HUES48 (cell line): ENCODE results near the gene ISL2.
A peak's percentile ranks its signal among the peaks of the same experiment; 100 is the strongest.

Source experiments
- H3K27ac ChIP-seq: one replicate; pipeline ENCODE4 v1.7.0; 2013; ENCODE audit warnings: low read depth, low read length, inconsistent platforms
- H3K27me3 ChIP-seq: 2 replicates; pipeline ENCODE4 v1.6.1; 2013; ENCODE audit warnings: mild to moderate bottlenecking, low read length; ENCODE audit not compliant: control insufficient read depth, insufficient read depth
- H3K36me3 ChIP-seq: 2 replicates; pipeline ENCODE4 v1.6.1; 2013; ENCODE audit warnings: low read length; ENCODE audit not compliant: control insufficient read depth, insufficient read depth
- H3K4me1 ChIP-seq: 2 replicates; pipeline ENCODE4 v1.6.1; 2013; ENCODE audit warnings: mild to moderate bottlenecking, low read length; ENCODE audit not compliant: control insufficient read depth, insufficient read depth
- H3K4me3 ChIP-seq: 2 replicates; pipeline ENCODE4 v1.5.1; 2013; ENCODE audit warnings: mild to moderate bottlenecking, low read depth, low read length
- H3K9ac ChIP-seq: 2 replicates; pipeline ENCODE4 v1.6.1; 2013; ENCODE audit warnings: mild to moderate bottlenecking, low read depth, low read length, moderate library complexity
- H3K9me3 ChIP-seq: 2 replicates; pipeline ENCODE4 v1.6.1; 2013; ENCODE audit warnings: low read length; ENCODE audit not compliant: control insufficient read depth, insufficient read depth

ISL2 gene

GRCh38 chr15:76337059-76337695 lies 604 bp downstream of the ISL2 start:
- H3K36me3 ChIP-seq, result no peaks in the 10 kb centered on the region

GRCh38 chr15:76337696-76338485 lies 1.3 kb downstream of the ISL2 start:
- Histone ChIP-seq H3K4me1 (peaks cover 17% of the 10 kb centered on the region), H3K9ac (no peak overlapping the region), H3K36me3 (no peaks in the 10 kb centered on the region), H3K27ac (no peak overlapping the region), H3K9me3 (no peaks in the 10 kb centered on the region), H3K27me3 (peaks cover 83% of the 10 kb centered on the region), H3K4me3 (peak overlapping the region; percentile 39)

More at GRCh38 chr15:76337059-76337695, 604 bp downstream of the ISL2 start:
- no peaks in the 10 kb centered on the region for H3K9me3 ChIP-seq
- H3K4me3 ChIP-seq, result peak overlapping the region; percentile 39
- no peak overlapping the region for H3K9ac ChIP-seq
- peaks cover 17% of the 10 kb centered on the region for H3K4me1 ChIP-seq
- peaks cover 76% of the 10 kb centered on the region for H3K27me3 ChIP-seq
- H3K27ac ChIP-seq, result no peak overlapping the region

DNA sequence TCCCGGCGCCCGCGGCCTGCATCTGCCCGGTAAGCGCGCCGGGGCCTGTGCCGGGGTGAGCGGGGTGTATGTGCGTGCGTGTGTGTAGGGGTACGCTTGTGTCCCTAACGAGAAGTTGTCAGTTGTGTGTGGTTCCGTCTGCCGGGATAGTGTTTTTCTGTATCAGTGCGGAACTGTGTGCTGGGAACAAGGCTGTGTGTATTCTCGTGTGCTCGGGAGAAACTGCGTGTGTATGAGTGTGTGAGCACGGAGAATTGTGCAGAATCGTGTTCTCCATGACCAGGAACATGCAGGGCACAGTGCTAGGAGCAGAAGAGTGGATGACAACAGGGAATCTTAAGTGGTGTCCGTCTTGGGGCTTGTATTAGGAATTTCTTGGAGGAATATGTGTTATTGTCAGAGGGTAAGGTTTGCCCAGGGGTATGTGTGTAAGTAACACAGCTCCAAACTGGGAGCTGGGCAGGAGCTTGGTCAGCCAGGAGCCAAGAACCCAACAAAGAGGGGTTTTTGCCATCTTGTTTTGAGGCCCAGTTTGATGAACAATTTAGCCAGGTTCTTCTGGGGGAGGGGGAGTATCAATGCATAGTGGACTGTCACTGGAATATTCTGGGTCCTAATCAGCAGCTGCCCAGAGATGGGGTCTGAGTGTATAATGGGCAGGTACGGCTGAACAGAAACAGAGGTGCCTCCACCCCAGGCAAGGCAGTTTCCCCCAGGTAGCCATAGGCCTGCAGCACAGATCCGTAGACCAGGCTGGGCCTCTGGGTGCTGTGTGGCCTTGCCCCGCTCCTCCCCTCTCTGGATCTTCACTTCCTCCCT lies 2.1 kb downstream of the ISL2 start:
- Histone ChIP-seq H3K9ac (no peak overlapping the region), H3K27me3 (peaks cover 91% of the 10 kb centered on the region), H3K4me1 (peaks cover 17% of the 10 kb centered on the region), H3K4me3 (no peak overlapping the region), H3K9me3 (no peaks in the 10 kb centered on the region), H3K27ac (no peak overlapping the region), H3K36me3 (no peaks in the 10 kb centered on the region)

GRCh38 chr15:76339305-76340197 lies 3.0 kb downstream of the ISL2 start:
- H3K27ac ChIP-seq, result no peak overlapping the region
- H3K4me1 ChIP-seq, result peaks cover 17% of the 10 kb centered on the region
- H3K9me3 ChIP-seq, result no peaks in the 10 kb centered on the region
- peaks cover 95% of the 10 kb centered on the region for H3K27me3 ChIP-seq
- H3K9ac ChIP-seq, result no peak overlapping the region
- H3K36me3 ChIP-seq, result no peaks in the 10 kb centered on the region
- peak overlapping the region; percentile 55 for H3K4me3 ChIP-seq

DNA sequence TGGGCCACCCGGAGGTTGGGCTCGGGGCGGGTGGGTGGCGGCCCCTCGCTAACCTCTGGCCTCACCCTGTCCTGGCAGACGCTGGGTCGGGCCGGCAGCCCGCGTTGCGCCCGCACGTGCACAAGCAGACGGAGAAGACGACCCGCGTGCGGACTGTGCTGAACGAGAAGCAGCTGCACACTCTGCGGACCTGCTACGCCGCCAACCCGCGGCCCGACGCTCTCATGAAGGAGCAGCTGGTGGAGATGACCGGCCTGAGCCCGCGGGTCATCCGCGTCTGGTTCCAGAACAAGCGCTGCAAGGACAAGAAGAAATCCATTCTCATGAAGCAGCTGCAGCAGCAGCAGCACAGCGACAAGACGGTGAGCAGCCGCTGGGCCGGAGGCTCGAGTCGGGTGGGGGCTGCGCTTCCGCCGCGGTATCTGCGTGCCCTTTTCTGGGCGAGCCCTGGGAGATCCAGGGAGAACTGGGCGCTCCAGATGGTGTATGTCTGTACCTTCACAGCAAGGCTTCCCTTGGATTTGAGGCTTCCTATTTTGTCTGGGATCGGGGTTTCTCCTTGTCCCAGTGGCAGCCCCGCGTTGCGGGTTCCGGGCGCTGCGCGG lies 3.7 kb downstream of the ISL2 start:
- H3K4me3 ChIP-seq, result peak overlapping the region; percentile 55
- H3K9me3 ChIP-seq, result no peaks in the 10 kb centered on the region
- no peak overlapping the region for H3K27ac ChIP-seq
- peaks cover 97% of the 10 kb centered on the region for H3K27me3 ChIP-seq
- no peaks in the 10 kb centered on the region for H3K36me3 ChIP-seq
- no peak overlapping the region for H3K9ac ChIP-seq
- H3K4me1 ChIP-seq, result peaks cover 22% of the 10 kb centered on the region

DNA sequence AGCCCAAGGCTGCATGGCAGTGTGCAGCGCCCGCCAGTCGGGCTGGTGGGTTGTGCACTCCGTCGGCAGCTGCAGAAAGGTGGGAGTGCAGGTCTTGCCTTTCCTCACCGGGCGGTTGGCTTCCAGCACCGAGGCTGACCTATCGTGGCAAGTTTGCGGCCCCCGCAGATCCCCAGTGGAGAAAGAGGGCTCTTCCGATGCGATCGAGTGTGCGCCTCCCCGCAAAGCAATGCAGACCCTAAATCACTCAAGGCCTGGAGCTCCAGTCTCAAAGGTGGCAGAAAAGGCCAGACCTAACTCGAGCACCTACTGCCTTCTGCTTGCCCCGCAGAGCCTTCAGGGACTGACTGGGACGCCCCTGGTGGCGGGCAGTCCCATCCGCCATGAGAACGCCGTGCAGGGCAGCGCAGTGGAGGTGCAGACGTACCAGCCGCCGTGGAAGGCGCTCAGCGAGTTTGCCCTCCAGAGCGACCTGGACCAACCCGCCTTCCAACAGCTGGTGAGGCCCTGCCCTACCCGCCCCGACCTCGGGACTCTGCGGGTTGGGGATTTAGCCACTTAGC lies 4.3 kb downstream of the ISL2 start:
- H3K9ac ChIP-seq, result no peak overlapping the region
- H3K27me3 ChIP-seq, result peaks cover 97% of the 10 kb centered on the region
- peaks cover 17% of the 10 kb centered on the region for H3K4me1 ChIP-seq
- no peaks in the 10 kb centered on the region for H3K36me3 ChIP-seq
- H3K27ac ChIP-seq, result no peak overlapping the region
- H3K9me3 ChIP-seq, result no peaks in the 10 kb centered on the region
- H3K4me3 ChIP-seq, result peak overlapping the region; percentile 55

- Histone ChIP-seq H3K36me3 (no peaks in the 10 kb centered on the region), H3K9ac (no peak overlapping the region), H3K4me3 (peak overlapping the region; percentile 55), H3K27ac (no peak overlapping the region), H3K4me1 (peaks cover 18% of the 10 kb centered on the region), H3K9me3 (no peaks in the 10 kb centered on the region), H3K27me3 (peaks cover 100% of the 10 kb centered on the region)
Measured at GRCh38 chr15:76341366-76342057, 4.9 kb downstream of the ISL2 start.

GRCh38 chr15:76342058-76342381 lies 5.4 kb downstream of the ISL2 start:
- no peak overlapping the region for H3K27ac ChIP-seq
- peaks cover 100% of the 10 kb centered on the region for H3K27me3 ChIP-seq
- H3K9me3 ChIP-seq, result no peaks in the 10 kb centered on the region
- H3K4me1 ChIP-seq, result peaks cover 22% of the 10 kb centered on the region
- no peak overlapping the region for H3K4me3 ChIP-seq
- no peak overlapping the region for H3K9ac ChIP-seq
- no peaks in the 10 kb centered on the region for H3K36me3 ChIP-seq

DNA sequence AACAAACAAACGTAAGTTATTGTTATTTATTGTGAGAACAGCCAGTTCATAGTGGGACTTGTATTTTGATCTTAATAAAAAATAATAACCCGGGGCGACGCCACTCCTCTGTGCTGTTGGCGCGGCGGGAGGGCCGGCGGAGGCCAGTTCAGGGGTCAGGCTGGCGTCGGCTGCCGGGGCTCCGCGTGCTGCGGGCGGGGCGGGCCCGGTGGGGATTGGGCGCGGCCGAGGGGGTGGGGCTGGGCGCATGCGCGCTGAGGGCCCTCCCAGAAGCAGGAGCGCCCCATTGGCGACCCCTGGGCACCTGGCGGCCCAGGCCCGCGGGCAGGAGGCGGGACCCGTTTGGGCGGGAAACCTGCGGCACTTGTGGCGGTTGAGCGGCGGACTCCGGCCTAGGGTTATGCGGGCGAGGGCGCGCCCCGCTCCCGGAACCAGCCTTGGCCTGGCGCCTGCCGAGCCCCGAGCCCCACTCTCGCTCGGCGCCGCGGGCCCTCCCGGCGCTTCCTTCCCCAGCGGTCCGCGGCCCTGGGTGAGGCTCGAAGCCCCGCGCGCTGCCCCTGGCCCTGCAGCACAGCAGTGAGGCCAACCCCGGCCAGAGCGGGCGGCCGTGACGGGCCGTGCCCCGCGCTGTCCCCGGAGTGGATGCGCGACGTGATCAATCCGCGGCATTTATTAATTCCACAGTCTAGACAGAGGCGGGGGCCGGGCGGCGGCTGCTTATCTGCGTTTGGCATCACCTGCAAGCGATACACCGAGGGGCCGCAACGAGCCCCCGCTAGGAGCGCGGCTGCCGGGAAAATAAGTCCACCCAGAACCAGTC lies 6.0 kb downstream of the ISL2 start:
- Histone ChIP-seq H3K27me3 (peaks cover 100% of the 10 kb centered on the region), H3K9me3 (no peaks in the 10 kb centered on the region), H3K4me3 (peak overlapping the region; percentile 24; the same call in 1 of the 2 replicates), H3K27ac (no peak overlapping the region), H3K36me3 (no peaks in the 10 kb centered on the region), H3K4me1 (peaks cover 23% of the 10 kb centered on the region), H3K9ac (no peak overlapping the region)
